Measurements from ENCODE around the gene PILRB. TPM values are rescaled to one million over a fixed set of nuclear protein-coding genes. Genes with fewer than 3 reads are reported as not detected.

Gene PILRB
- total and polyA plus RNA-seq, 2 of the 13 experiments (the other 11 are each of a cell fraction or from before 2014, with no cell fraction given): 16.6 to 33.8 TPM

DNA sequence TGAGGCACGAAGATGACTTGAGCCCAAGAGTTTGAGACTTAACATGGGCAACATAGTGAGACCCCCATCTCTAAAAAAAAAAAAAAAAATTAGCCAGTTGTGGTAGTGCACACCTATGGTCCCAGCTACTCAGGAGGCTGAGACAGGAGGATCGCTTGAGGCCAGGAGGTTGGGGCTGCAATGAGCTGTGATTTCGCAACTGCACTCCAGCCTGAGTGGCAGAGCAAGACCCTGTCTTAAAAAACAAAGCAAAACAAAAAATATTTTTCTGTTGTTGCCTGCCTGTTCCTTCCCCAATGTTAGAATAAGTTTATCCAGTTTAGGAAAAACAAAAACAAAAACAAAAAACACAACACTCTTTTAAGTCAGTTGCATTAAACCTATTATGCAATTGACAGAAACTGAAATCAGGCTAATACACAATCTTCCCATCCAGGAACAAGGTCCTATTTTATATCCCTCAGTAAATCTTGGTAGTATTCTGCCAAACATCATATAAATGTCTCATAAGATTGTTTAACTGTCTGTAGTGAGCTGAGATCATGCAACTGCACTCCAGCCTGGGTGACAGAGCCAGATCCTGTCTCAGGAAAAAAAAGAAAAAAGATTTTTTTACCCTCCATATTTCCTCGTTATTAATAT lies 20.3 kb downstream of the PILRB start:
- no peak for ATAC-seq
- FAIRE-seq: no peak

More for the DNA sequence above, 20.3 kb downstream of the PILRB start:
- in situ Hi-C loops (cut with HindIII; ENCODE audit: extremely low pct_ligation_motif_present, low pct_unique_long_range_greater_than_20kb): no loop called here
- CTCF ChIA-PET (ENCODE audit: low intra/inter-chr PET ratio, low total read pairs): no interaction called here
- H3K4me2 ChIP-seq (ENCODE audit: low read depth, low read length): no peak overlapping the region
- 45% methylated on average over 4 of the region's 4 CpGs for WGBS (ENCODE audit: low lambda C conversion rate)
- H3K4me3 ChIP-seq (replicated peaks in 1 of 3; ENCODE audit: insufficient read depth in 1 of 3, low read depth in 2 of 3, low read length in 3 of 3): no peak overlapping the region
- H3K79me2 ChIP-seq (ENCODE audit: insufficient read depth, low read length): no peaks in the 10 kb centered on the region
- no TSS peak for BruUV-seq (replicated peaks)
- peaks cover 13% of the 10 kb centered on the region for H3K4me1 ChIP-seq (ENCODE audit: insufficient read depth, low read length)
- POLR2A ChIA-PET: no interaction called here
- H3K27ac ChIP-seq (ENCODE audit: extremely low read length, insufficient read depth, low read length): no peak overlapping the region
- DNase-seq (ENCODE audit: low spot score): no peak
- TF ChIP-seq TSC22D2 (CRISPR knock-in tag; IDR thresholded peaks at IDR 0.05; ENCODE audit: borderline replicate concordance) (no peak), ZNF274 (CRISPR knock-in tag; IDR thresholded peaks at IDR 0.05) (no peak), PHF21A (CRISPR knock-in tag; IDR thresholded peaks at IDR 0.05) (no peak), SNRNP70 (IDR thresholded peaks at IDR 0.05; ENCODE audit: low read depth, low read length) (no peak), RARG (CRISPR knock-in tag; IDR thresholded peaks at IDR 0.05; ENCODE audit: low read depth) (no peak), KLF11 (CRISPR knock-in tag; IDR thresholded peaks at IDR 0.05) (no peak), CHD2 (IDR thresholded peaks at IDR 0.05; ENCODE audit: low read depth, low read length) (no peak), ZBTB7B (CRISPR knock-in tag; IDR thresholded peaks at IDR 0.05) (no peak), CEBPB (IDR thresholded peaks at IDR 0.05; ENCODE audit: borderline replicate concordance, low read depth, low read length) (peak; percentile 62; the same call in 1 of the 2 replicates)
- TF ChIP-seq, protein P1, sequence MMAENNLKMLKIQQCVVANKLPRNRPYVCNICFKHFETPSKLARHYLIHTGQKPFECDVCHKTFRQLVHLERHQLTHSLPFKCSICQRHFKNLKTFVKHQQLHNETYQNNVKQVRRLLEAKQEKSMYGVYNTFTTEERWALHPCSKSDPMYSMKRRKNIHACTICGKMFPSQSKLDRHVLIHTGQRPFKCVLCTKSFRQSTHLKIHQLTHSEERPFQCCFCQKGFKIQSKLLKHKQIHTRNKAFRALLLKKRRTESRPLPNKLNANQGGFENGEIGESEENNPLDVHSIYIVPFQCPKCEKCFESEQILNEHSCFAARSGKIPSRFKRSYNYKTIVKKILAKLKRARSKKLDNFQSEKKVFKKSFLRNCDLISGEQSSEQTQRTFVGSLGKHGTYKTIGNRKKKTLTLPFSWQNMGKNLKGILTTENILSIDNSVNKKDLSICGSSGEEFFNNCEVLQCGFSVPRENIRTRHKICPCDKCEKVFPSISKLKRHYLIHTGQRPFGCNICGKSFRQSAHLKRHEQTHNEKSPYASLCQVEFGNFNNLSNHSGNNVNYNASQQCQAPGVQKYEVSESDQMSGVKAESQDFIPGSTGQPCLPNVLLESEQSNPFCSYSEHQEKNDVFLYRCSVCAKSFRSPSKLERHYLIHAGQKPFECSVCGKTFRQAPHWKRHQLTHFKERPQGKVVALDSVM (CRISPR knock-in tag; IDR thresholded peaks at IDR 0.05): peak; percentile 86
- TF ChIP-seq, protein P2, sequence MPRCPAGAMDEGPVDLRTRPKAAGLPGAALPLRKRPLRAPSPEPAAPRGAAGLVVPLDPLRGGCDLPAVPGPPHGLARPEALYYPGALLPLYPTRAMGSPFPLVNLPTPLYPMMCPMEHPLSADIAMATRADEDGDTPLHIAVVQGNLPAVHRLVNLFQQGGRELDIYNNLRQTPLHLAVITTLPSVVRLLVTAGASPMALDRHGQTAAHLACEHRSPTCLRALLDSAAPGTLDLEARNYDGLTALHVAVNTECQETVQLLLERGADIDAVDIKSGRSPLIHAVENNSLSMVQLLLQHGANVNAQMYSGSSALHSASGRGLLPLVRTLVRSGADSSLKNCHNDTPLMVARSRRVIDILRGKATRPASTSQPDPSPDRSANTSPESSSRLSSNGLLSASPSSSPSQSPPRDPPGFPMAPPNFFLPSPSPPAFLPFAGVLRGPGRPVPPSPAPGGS (CRISPR knock-in tag; IDR thresholded peaks at IDR 0.05): no peak
- TF ChIP-seq, protein P3, sequence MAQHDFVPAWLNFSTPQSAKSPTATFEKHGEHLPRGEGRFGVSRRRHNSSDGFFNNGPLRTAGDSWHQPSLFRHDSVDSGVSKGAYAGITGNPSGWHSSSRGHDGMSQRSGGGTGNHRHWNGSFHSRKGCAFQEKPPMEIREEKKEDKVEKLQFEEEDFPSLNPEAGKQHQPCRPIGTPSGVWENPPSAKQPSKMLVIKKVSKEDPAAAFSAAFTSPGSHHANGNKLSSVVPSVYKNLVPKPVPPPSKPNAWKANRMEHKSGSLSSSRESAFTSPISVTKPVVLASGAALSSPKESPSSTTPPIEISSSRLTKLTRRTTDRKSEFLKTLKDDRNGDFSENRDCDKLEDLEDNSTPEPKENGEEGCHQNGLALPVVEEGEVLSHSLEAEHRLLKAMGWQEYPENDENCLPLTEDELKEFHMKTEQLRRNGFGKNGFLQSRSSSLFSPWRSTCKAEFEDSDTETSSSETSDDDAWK (CRISPR knock-in tag; IDR thresholded peaks at IDR 0.05): no peak
- TF ChIP-seq, protein P4, sequence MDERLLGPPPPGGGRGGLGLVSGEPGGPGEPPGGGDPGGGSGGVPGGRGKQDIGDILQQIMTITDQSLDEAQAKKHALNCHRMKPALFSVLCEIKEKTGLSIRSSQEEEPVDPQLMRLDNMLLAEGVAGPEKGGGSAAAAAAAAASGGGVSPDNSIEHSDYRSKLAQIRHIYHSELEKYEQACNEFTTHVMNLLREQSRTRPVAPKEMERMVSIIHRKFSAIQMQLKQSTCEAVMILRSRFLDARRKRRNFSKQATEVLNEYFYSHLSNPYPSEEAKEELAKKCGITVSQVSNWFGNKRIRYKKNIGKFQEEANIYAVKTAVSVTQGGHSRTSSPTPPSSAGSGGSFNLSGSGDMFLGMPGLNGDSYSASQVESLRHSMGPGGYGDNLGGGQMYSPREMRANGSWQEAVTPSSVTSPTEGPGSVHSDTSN (CRISPR knock-in tag; IDR thresholded peaks at IDR 0.05): no peak
- TF ChIP-seq, protein P5, sequence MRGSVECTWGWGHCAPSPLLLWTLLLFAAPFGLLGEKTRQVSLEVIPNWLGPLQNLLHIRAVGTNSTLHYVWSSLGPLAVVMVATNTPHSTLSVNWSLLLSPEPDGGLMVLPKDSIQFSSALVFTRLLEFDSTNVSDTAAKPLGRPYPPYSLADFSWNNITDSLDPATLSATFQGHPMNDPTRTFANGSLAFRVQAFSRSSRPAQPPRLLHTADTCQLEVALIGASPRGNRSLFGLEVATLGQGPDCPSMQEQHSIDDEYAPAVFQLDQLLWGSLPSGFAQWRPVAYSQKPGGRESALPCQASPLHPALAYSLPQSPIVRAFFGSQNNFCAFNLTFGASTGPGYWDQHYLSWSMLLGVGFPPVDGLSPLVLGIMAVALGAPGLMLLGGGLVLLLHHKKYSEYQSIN (CRISPR knock-in tag; IDR thresholded peaks at IDR 0.05; ENCODE audit: borderline replicate concordance): no peak
- TF ChIP-seq, protein P6, sequence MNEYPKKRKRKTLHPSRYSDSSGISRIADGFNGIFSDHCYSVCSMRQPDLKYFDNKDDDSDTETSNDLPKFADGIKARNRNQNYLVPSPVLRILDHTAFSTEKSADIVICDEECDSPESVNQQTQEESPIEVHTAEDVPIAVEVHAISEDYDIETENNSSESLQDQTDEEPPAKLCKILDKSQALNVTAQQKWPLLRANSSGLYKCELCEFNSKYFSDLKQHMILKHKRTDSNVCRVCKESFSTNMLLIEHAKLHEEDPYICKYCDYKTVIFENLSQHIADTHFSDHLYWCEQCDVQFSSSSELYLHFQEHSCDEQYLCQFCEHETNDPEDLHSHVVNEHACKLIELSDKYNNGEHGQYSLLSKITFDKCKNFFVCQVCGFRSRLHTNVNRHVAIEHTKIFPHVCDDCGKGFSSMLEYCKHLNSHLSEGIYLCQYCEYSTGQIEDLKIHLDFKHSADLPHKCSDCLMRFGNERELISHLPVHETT (CRISPR knock-in tag; conservative IDR thresholded peaks at IDR 0.05): no peak
- no peaks in the 10 kb centered on the region for H3K9me3 ChIP-seq (ENCODE audit: low read length)
- no peaks in the 10 kb centered on the region for H4K20me1 ChIP-seq (ENCODE audit: insufficient read depth, low read length)
- intact Hi-C loops (cut with micrococcal nuclease; ENCODE audit: unreplicated experiment): no loop called here
- no peak overlapping the region for H2AFZ ChIP-seq (ENCODE audit: low read length)
- H3K9ac ChIP-seq (ENCODE audit: insufficient read depth, low read depth, low read length): no peak overlapping the region
- H3K27me3 ChIP-seq (ENCODE audit: control insufficient read depth in 1 of 2, insufficient read depth in 2 of 2, low read length in 2 of 2): no peaks in the 10 kb centered on the region; a peak in 2 of 5 replicates
- no peaks in the 10 kb centered on the region for H3K36me3 ChIP-seq (replicated peaks in 1 of 2; ENCODE audit: control insufficient read depth in 1 of 2, insufficient read depth in 2 of 2, low read length in 2 of 2)
